ENCODE measurements around the gene MRTFA.

DNA sequence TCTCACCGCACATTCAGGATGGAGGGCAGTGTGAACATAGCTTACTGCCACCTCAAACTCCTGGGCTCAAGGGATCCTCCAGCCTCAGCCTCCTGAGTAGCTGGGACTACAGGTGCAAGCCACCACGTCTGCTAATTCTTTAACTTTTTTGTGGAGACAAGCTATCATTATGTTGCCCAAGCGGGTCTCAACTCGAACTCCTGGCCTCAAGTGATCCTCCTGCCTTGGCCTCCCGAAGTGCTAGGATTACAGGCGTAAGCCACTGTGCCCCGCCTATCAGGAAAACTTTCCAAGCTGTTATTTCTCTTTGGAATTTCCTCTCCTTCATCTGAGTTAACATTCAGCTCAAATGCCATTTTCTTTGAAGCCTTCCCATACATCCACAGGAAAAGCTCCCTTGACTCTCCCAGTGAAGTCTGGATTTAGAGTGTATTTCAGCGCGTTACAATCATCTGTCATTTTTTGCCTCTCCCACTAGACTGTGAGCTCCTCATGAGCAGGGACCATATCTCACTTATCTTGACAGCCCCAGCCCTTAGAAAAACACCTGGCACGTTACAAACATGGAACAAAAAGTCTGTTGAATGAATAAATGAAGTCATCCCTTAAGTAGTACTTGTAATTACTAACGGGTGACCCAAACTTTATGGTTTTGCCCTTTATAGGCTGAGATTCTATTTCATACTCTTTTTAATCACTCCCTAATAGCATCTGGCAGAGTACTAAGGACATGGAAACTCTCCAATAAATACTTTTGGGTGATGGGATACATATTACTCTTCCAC lies 2.2 kb downstream of the MRTFA start:
- TF ChIP-seq, protein P1, sequence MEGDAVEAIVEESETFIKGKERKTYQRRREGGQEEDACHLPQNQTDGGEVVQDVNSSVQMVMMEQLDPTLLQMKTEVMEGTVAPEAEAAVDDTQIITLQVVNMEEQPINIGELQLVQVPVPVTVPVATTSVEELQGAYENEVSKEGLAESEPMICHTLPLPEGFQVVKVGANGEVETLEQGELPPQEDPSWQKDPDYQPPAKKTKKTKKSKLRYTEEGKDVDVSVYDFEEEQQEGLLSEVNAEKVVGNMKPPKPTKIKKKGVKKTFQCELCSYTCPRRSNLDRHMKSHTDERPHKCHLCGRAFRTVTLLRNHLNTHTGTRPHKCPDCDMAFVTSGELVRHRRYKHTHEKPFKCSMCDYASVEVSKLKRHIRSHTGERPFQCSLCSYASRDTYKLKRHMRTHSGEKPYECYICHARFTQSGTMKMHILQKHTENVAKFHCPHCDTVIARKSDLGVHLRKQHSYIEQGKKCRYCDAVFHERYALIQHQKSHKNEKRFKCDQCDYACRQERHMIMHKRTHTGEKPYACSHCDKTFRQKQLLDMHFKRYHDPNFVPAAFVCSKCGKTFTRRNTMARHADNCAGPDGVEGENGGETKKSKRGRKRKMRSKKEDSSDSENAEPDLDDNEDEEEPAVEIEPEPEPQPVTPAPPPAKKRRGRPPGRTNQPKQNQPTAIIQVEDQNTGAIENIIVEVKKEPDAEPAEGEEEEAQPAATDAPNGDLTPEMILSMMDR (IDR thresholded peaks at IDR 0.05 in 8 of 11, conservative IDR thresholded peaks at IDR 0.05 in 3 of 11), result no peak
- no peak for TF ChIP-seq POLR2AphosphoS5 (IDR thresholded peaks at IDR 0.05)
- no peak for TF ChIP-seq POLR2A (IDR thresholded peaks at IDR 0.05)
